GM12878 (cell line): Measurements from ENCODE around the gene WDHD1. TPM values are rescaled to one million over a fixed set of nuclear protein-coding genes. Genes with fewer than 3 reads are reported as not detected.
A peak's percentile ranks its signal among the peaks of the same experiment; 100 is the strongest.

Experiments
- ATAC-seq: fragments of 200-7000 bp; cut with Tn5 transposase; 3 replicates; pipeline ENCODE4 v1.9.1; 2020; ENCODE audit warnings: mild to moderate bottlenecking, moderate library complexity
- BruUV-seq: library from RNA; stranded (reverse); fragments of 400-500 nt; replicated peaks from 2 replicates; lab custom pipeline; 2021; lab: Mats Ljungman, UMichigan
- CTCF ChIA-PET: fragments of 300-600 bp; sonication (Branson Sonifier 250); formaldehyde crosslinking; extraction: SDS; loops from one replicate; lab custom pipeline; 2021; ENCODE audit warnings: inconsistent platforms; lab: Yijun Ruan, JAX
- POLR2A ChIA-PET: fragments of 350-600 bp; formaldehyde crosslinking; extraction: SDS; loops from one replicate; lab custom pipeline; 2021; ENCODE audit warnings: inconsistent platforms; lab: Charles Lee
- RAD21 ChIA-PET: fragments of 300-600 bp; sonication (Branson Sonifier 250); formaldehyde crosslinking; loops from one replicate; lab custom pipeline; 2023; ENCODE audit warnings: antibody characterized with exemption; ENCODE audit not compliant: unreplicated experiment; lab: Charles Lee
- SMC1A ChIA-PET: fragments of 300-600 bp; sonication (Branson Sonifier 250); formaldehyde crosslinking; loops from one replicate; lab custom pipeline; 2023; ENCODE audit not compliant: unreplicated experiment, uncharacterized antibody; lab: Charles Lee
- DNase-seq: peaks from one replicate; pipeline ENCODE4 v3.0.0-alpha.2; 2011; ENCODE audit warnings: low read depth, low spot score
- FAIRE-seq: peaks from 3 replicates; lab custom pipeline; 2011; peaks lifted over from hg19 to GRCh38; lab: Jason Lieb, UNC
- H2AFZ ChIP-seq: 2 replicates; pipeline ENCODE4 v1.6.0; 2011; ENCODE audit warnings: low read depth, low read length, control low read depth; ENCODE audit not compliant: control insufficient read depth
- H3K27ac ChIP-seq: 2 replicates; pipeline ENCODE4 v1.5.1; 2011; ENCODE audit warnings: control low read depth; ENCODE audit not compliant: control insufficient read depth, insufficient read depth
- H3K27me3 ChIP-seq, 2 experiments: replicated peaks in 1 of 2; 2 replicates each; pipeline versions ENCODE4 v1.6.0 to v1.6.1; 2011; ENCODE audit warnings: low read length in 1 of 2; ENCODE audit not compliant: control insufficient read depth in 2 of 2, insufficient read depth in 2 of 2
- H3K36me3 ChIP-seq, 2 experiments: 2 replicates each; pipeline ENCODE4 v1.5.1; 2011; ENCODE audit warnings: low read length in 1 of 2; ENCODE audit not compliant: control insufficient read depth in 2 of 2, insufficient read depth in 2 of 2
- H3K4me1 ChIP-seq: 2 replicates; pipeline ENCODE4 v1.6.1; 2011; ENCODE audit warnings: mild to moderate bottlenecking, low read length, moderate library complexity, mixed read lengths; ENCODE audit not compliant: control insufficient read depth, insufficient read depth
- H3K4me2 ChIP-seq: 2 replicates; pipeline ENCODE4 v1.6.0; 2011; ENCODE audit warnings: control low read depth; ENCODE audit not compliant: control insufficient read depth, insufficient read depth
- H3K4me3 ChIP-seq: fragments of 200-600 bp; sonication (generic); 2 replicates; pipeline ENCODE4 v1.5.1; 2016
- H3K79me2 ChIP-seq: 2 replicates; pipeline ENCODE4 v1.6.0; 2011; ENCODE audit warnings: low read length; ENCODE audit not compliant: control insufficient read depth, insufficient read depth
- H3K9ac ChIP-seq: 2 replicates; pipeline ENCODE4 v1.8.0; 2011; ENCODE audit warnings: low read length, control low read depth, mixed read lengths; ENCODE audit not compliant: control insufficient read depth, insufficient read depth
- H3K9me3 ChIP-seq: replicated peaks from 3 replicates; pipeline ENCODE4 v1.5.1; 2011; ENCODE audit warnings: mild to moderate bottlenecking, low read length; ENCODE audit not compliant: control insufficient read depth, insufficient read depth
- H4K20me1 ChIP-seq: 2 replicates; pipeline ENCODE4 v1.6.0; 2011; ENCODE audit not compliant: control insufficient read depth, insufficient read depth
- EP300 ChIP-seq, 2 experiments: fragments of 150-350 bp in 1 of 2; IDR thresholded peaks; 2 replicates each; pipeline ENCODE4 v1.6.1; 2011 to 2012; ENCODE audit warnings: low read depth in 2 of 2, low read length in 2 of 2, borderline replicate concordance in 1 of 2, improper control_type of control experiment in 1 of 2, inconsistent platforms in 1 of 2; ENCODE audit not compliant: control insufficient read depth in 1 of 2
- EZH2 ChIP-seq: IDR thresholded peaks from 2 replicates; pipeline ENCODE4 v1.6.1; 2012; ENCODE audit warnings: low read depth, mild to moderate bottlenecking, control low read depth, inconsistent platforms, low read length, borderline replicate concordance; ENCODE audit not compliant: control insufficient read depth
- FOXM1 ChIP-seq: IDR thresholded peaks from 2 replicates; pipeline ENCODE4 v1.6.1; 2012; ENCODE audit warnings: low read depth, mild to moderate bottlenecking, inconsistent platforms, low read length, moderate library complexity
- NFXL1 ChIP-seq: fragments of 450-650 bp; IDR thresholded peaks from 2 replicates; pipeline ENCODE4 v1.6.1; 2017; ENCODE audit warnings: antibody characterized with exemption, mild to moderate bottlenecking, borderline replicate concordance
- NRF1 ChIP-seq: conservative IDR thresholded peaks from 2 replicates; pipeline ENCODE4 v1.6.1; 2011; ENCODE audit warnings: mild to moderate bottlenecking, low read depth, low read length, improper control_type of control experiment
- PKNOX1 ChIP-seq: fragments of 450-650 bp; IDR thresholded peaks from 2 replicates; pipeline ENCODE4 v1.6.1; 2016; ENCODE audit warnings: mild to moderate bottlenecking
- TBL1XR1 ChIP-seq: IDR thresholded peaks from 2 replicates; pipeline ENCODE4 v1.6.1; 2012; ENCODE audit warnings: low read depth, low read length, improper control_type of control experiment
- TCF12 ChIP-seq: IDR thresholded peaks from 2 replicates; pipeline ENCODE4 v1.6.1; 2011; ENCODE audit warnings: low read depth, mild to moderate bottlenecking, low read length
- ZBTB33 ChIP-seq: fragments of 450-650 bp; IDR thresholded peaks from 2 replicates; pipeline ENCODE4 v1.6.1; 2017; ENCODE audit warnings: mild to moderate bottlenecking
- ZNF207 ChIP-seq: fragments of 450-650 bp; IDR thresholded peaks from 2 replicates; pipeline ENCODE4 v1.6.1; 2014; ENCODE audit warnings: antibody characterized with exemption, mild to moderate bottlenecking, borderline replicate concordance
- ZNF687 ChIP-seq: fragments of 450-650 bp; IDR thresholded peaks from 2 replicates; pipeline ENCODE4 v1.6.1; 2017; ENCODE audit warnings: mild to moderate bottlenecking, moderate library complexity
- ZZZ3 ChIP-seq: IDR thresholded peaks from 2 replicates; pipeline ENCODE4 v1.6.1; 2011; ENCODE audit warnings: low read depth; ENCODE audit not compliant: control insufficient read depth, insufficient read length
- WGBS: methylation state at CpG from one replicate; pipeline ENCODE4 v1.1.6; 2016; ENCODE audit warnings: low lambda C conversion rate; ENCODE audit not compliant: insufficient replicate concordance, insufficient coverage; ENCODE audit errors: missing lambda C conversion rate; 5-methylcytosine and 5-hydroxymethylcytosine counted together
- in situ Hi-C: fragments of 300-500 bp; cut with MboI; formaldehyde crosslinking; loops from 9 replicates; pipeline ENCODE4 v1.14.3; 2018; ENCODE audit warnings: mixed read lengths
- intact Hi-C: fragments of 100-400 bp; cut with micrococcal nuclease; formaldehyde crosslinking; loops from one replicate; pipeline ENCODE4 v1.14.2; 2022; ENCODE audit not compliant: unreplicated experiment
- polyA plus RNA-seq, 11 experiments: library from polyadenylated mRNA; depleted of rRNA in 4 of 11; unstranded in 6 of 11; stranded (reverse) in 5 of 11; fragments of >200 nt; fragmentation: Nextera tagmentation in 4 of 11; fragmentation: Illumina TruSeq in 1 of 11; extraction: Ambion mirVana in 4 of 11; extraction: Trizol in 1 of 11; gene quantifications; 1 replicate in 1 of 11; 2 replicates in 10 of 11; pipeline versions ENCODE4 v1.2.1 to v1.2.3, GENCODE V29; 2011 to 2016; ENCODE audit warnings: inconsistent platforms in 2 of 11, missing spikeins in 2 of 11, low read depth in 1 of 11
- total RNA-seq, 4 experiments: library from RNA; depleted of rRNA in 3 of 4; stranded (reverse); fragments of >200 nt in 3 of 4; fragmentation: Illumina TruSeq in 1 of 4; extraction: Trizol in 1 of 4; gene quantifications; 2 replicates each; pipeline versions ENCODE4 v1.2.1 to v1.2.3, GENCODE V29; 2013 to 2021

Gene WDHD1
- total and polyA plus RNA-seq, 10 of the 15 experiments (the other 5 are each of a cell fraction or from before 2014, with no cell fraction given): 11.3 to 50.5 (median 32.6) TPM

- POLR2A ChIA-PET: no interaction called here
These were observed 98.7 kb downstream of the WDHD1 start for GRCh38 chr14:54928216-54928615.

GRCh38 chr14:54927551-54927950 lies 99.3 kb downstream of the WDHD1 start:
- no peaks in the 10 kb centered on the region for H3K36me3 ChIP-seq
- no peaks in the 10 kb centered on the region for H3K9me3 ChIP-seq
- no peaks in the 10 kb centered on the region for H3K4me1 ChIP-seq
- H3K4me3 ChIP-seq: no peak overlapping the region
- ChIA-PET POLR2A (no interaction called here), RAD21 (interaction anchor here (1.0 kb wide), 1 partner anchor 124 kb away, joined by 3 read pairs; the partner anchor contains the start of gene MAPK1IP1L), SMC1A (interaction anchor here (1.2 kb wide), 1 partner anchor 34 kb away, joined by 3 read pairs; no protein-coding TSS in a partner anchor), CTCF (no interaction called here)
- no peak overlapping the region for H3K4me2 ChIP-seq
- ATAC-seq (no peak), DNase-seq (no peak), FAIRE-seq (no peak)
- BruUV-seq: no TSS peak
- in situ Hi-C loops: no loop called here
- no peak overlapping the region for H3K27ac ChIP-seq
- no peaks in the 10 kb centered on the region for H4K20me1 ChIP-seq
- H3K9ac ChIP-seq: no peak overlapping the region
- intact Hi-C loops: no loop called here
- WGBS: 100% methylated on average over 1 of the region's 1 CpG
- peak overlapping the region; percentile 67 for H2AFZ ChIP-seq
- no peaks in the 10 kb centered on the region for H3K79me2 ChIP-seq
- H3K27me3 ChIP-seq: no peaks in the 10 kb centered on the region
- TF ChIP-seq ZBTB33: no peak
- no peak for TF ChIP-seq ZZZ3
- no peak for TF ChIP-seq EZH2
- no peak for TF ChIP-seq ZNF207
- TF ChIP-seq PKNOX1: no peak
- no peak for TF ChIP-seq FOXM1
- no peak for TF ChIP-seq ZNF687
- TF ChIP-seq EP300 (IDR thresholded peaks at IDR 0.05; ENCODE audit: borderline replicate concordance in 1 of 2, control insufficient read depth in 1 of 2, low read depth in 2 of 2, low read length in 2 of 2): no peak

More at GRCh38 chr14:54928216-54928615, 98.7 kb downstream of the WDHD1 start:
- no peak overlapping the region for H3K9ac ChIP-seq
- H3K4me3 ChIP-seq: no peak overlapping the region
- intact Hi-C loops: no loop called here
- H3K4me2 ChIP-seq: no peak overlapping the region
- CTCF ChIA-PET: no interaction called here
- in situ Hi-C loops: no loop called here
- H2AFZ ChIP-seq: no peak overlapping the region
- SMC1A ChIA-PET: no interaction called here
- no peak overlapping the region for H3K27ac ChIP-seq
- H3K27me3 ChIP-seq: no peaks in the 10 kb centered on the region
- no peaks in the 10 kb centered on the region for H3K9me3 ChIP-seq
- BruUV-seq: no TSS peak
- no peak for DNase-seq
- no peak for TF ChIP-seq TCF12
- TF ChIP-seq NFXL1: no peak
- no peak for TF ChIP-seq NRF1
- no peak for TF ChIP-seq TBL1XR1
- TF ChIP-seq, all 136 proteins: peak for 0
- RAD21 ChIA-PET: no interaction called here
- Histone ChIP-seq H3K36me3 (no peaks in the 10 kb centered on the region), H3K4me1 (no peaks in the 10 kb centered on the region), H4K20me1 (no peaks in the 10 kb centered on the region), H3K79me2 (no peaks in the 10 kb centered on the region)
- ATAC-seq (no peak), FAIRE-seq (no peak)
